ENCODE results near the gene KPNA3.

GRCh38 chr13:49694446-49694845 lies 98.0 kb downstream of the KPNA3 start:
- TF ChIP-seq CTCF (IDR thresholded peaks at IDR 0.05) (no peak), POLR2A (IDR thresholded peaks at IDR 0.05) (no peak), EP300 (IDR thresholded peaks at IDR 0.05) (no peak)
